NT2/D1 (cell line): ENCODE data around the gene NFIA.

Experiments used
- SUZ12 ChIP-seq: IDR thresholded peaks from 2 replicates; pipeline ENCODE4 v1.6.1; 2011; ENCODE audit not compliant: insufficient read length, insufficient read depth; ENCODE audit errors: extremely low read depth
- YY1 ChIP-seq: IDR thresholded peaks from 2 replicates; pipeline ENCODE4 v1.6.1; 2011; ENCODE audit not compliant: insufficient read length, insufficient read depth
- ZNF274 ChIP-seq: IDR thresholded peaks from 2 replicates; pipeline ENCODE4 v1.6.1; 2011; ENCODE audit warnings: mild to moderate bottlenecking, low read depth, low read length

DNA sequence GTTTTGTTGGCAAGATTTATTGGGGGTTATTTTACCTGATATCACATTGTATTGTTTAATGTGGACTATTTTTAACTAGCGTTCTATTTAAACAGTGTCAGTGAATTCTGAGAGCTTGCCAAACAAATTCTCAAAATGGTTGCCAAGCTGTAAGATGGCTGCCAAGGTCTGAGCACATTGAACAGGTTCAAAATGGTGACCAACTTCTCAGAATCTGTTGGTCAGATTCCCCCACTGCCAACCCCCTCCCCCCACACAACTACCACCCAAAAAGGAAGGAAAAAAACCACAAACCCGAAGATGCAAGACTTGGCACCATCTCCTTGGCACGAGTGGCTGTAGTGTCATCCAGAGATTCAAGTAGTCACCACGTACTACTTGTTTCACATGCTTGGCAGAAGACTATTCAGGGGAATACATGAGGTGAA, 159.1 kb downstream of the NFIA start:
- TF ChIP-seq YY1 (peak; percentile 50), ZNF274 (no peak), SUZ12 (no peak)
